Measurements from ENCODE around the gene NMNAT1. TPM values are rescaled to one million over a fixed set of nuclear protein-coding genes. Genes with fewer than 3 reads are reported as not detected.

NMNAT1 gene
- total RNA-seq, 1 donor = 10.5 TPM

DNA sequence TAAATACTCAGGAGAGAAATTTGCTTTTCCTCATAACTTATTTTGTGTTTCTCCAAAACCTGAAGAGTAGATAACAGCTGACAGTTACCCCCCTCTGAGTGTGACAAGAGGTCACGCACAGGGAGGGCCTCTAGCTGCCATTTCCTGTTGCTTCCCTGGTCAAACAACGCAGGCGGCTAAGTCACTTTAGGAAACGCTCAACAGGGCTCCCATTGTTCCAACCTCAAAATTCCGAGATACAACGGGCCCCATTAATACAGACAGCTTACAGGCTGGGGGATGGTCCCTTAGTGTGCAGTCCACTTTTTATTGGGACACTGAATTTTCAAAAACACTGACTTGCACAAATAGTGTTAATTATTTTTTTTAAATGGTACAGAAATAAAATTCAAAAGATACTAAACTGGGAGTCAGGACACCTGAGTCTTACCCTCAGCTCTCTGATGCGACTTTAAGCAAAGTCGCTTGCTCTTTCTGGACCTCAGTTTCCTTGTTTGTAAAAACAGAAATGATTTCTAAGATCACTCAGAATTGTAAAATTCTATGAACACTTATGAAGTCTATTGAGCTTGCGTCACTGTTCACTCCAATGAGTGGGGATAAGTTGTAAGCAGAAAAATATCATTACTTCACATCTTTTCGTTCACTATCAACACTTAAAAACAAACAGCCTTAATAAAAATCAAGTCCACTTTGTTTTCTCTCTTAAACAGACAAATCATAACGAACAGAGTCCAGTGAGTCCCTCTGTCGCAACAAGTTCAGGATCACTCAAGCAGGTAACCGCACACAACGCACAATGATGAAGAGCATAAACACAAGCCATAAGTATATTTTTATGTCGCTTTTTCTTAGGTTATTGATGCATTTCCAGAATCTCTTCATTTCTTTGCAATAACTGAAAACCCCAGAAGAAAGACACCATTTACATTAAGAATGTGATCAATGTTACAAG, 13.6 kb upstream of the NMNAT1 start:
- H2AFZ ChIP-seq (ENCODE audit: low read length) = no peak overlapping the region
- peaks cover 20% of the 10 kb centered on the region for H3K36me3 ChIP-seq (ENCODE audit: insufficient read depth, low read length)
- DNase-seq (ENCODE audit: insufficient read length, low spot score, missing footprints) = no peak
- no peaks in the 10 kb centered on the region for H3K9me3 ChIP-seq (ENCODE audit: low read depth, low read length)
- no peaks in the 10 kb centered on the region for H3K4me1 ChIP-seq (ENCODE audit: insufficient read depth, low read length)
- no peak overlapping the region for H3K4me2 ChIP-seq (ENCODE audit: insufficient read depth, low read length)
- H3K79me2 ChIP-seq (ENCODE audit: insufficient read depth, low read length) = no peaks in the 10 kb centered on the region
- TF ChIP-seq, protein P1, sequence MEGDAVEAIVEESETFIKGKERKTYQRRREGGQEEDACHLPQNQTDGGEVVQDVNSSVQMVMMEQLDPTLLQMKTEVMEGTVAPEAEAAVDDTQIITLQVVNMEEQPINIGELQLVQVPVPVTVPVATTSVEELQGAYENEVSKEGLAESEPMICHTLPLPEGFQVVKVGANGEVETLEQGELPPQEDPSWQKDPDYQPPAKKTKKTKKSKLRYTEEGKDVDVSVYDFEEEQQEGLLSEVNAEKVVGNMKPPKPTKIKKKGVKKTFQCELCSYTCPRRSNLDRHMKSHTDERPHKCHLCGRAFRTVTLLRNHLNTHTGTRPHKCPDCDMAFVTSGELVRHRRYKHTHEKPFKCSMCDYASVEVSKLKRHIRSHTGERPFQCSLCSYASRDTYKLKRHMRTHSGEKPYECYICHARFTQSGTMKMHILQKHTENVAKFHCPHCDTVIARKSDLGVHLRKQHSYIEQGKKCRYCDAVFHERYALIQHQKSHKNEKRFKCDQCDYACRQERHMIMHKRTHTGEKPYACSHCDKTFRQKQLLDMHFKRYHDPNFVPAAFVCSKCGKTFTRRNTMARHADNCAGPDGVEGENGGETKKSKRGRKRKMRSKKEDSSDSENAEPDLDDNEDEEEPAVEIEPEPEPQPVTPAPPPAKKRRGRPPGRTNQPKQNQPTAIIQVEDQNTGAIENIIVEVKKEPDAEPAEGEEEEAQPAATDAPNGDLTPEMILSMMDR (IDR thresholded peaks at IDR 0.05; ENCODE audit: extremely low read depth, low read depth, low read length) = no peak
- no peaks in the 10 kb centered on the region for H4K20me1 ChIP-seq (ENCODE audit: insufficient read depth, low read length)
- no peaks in the 10 kb centered on the region for H3K27me3 ChIP-seq (ENCODE audit: insufficient read depth, low read length)
- no peak overlapping the region for H3K27ac ChIP-seq (ENCODE audit: low read depth, low read length)
- H3K4me3 ChIP-seq (ENCODE audit: insufficient read depth, low read length) = no peak overlapping the region

DNA sequence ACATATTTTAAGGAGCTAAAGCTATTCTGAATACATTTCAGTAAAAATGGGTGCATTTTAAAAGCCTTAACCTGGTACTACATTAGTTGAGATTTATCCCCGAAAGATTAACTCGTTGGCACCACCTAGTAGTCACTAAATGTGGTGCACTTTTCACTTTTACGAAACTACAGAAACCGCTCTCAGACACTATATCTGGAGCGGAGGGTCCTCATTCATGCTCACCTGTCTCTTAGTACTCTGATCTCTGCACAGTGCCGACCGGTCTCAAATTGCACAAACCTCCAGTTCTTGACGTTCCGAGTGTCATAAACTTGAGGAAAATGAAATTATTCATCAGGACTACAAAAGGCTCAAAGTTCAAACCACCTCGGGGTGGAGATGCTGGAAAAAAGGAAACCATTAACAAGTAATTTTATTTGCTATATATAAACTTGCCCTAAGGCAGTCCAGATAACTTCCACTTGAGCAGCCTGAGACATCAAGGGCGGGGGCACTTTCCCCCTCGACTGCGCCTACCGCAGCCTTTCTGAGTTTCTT, 806 bp upstream of the NMNAT1 start:
- DNase-seq (ENCODE audit: insufficient read length, low spot score, missing footprints) = peak; percentile 86

DNA sequence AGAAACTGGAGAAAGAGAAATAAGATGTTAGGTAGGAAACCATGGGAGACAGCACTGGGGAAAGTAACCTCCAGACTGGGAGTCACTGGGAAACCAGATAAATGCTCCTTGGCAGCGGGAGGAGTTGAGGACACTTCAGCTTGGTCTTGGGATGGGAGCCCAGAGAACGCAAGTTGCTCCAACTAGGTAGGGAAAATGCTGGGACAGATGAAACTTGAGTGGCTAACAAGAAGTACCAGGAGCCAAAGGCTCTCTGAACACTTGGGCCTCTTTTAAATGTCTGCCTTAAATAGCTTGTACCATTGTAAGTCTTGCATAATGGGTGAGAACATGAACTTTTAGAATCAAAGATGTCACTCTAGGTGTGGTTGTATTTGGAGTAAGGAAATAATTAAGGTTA, 3.0 kb downstream of the NMNAT1 start:
- Histone ChIP-seq H2AFZ (ENCODE audit: low read length) (no peak overlapping the region), H3K27ac (ENCODE audit: low read depth, low read length) (no peak overlapping the region), H4K20me1 (ENCODE audit: insufficient read depth, low read length) (no peaks in the 10 kb centered on the region), H3K36me3 (ENCODE audit: insufficient read depth, low read length) (peaks cover 13% of the 10 kb centered on the region), H3K79me2 (ENCODE audit: insufficient read depth, low read length) (peaks cover 14% of the 10 kb centered on the region), H3K4me2 (ENCODE audit: insufficient read depth, low read length) (no peak overlapping the region), H3K9me3 (ENCODE audit: low read depth, low read length) (no peaks in the 10 kb centered on the region), H3K27me3 (ENCODE audit: insufficient read depth, low read length) (no peaks in the 10 kb centered on the region), H3K4me1 (ENCODE audit: insufficient read depth, low read length) (peaks cover 2% of the 10 kb centered on the region), H3K4me3 (ENCODE audit: insufficient read depth, low read length) (no peak overlapping the region)
- TF ChIP-seq, protein P1 (IDR thresholded peaks at IDR 0.05; ENCODE audit: extremely low read depth, low read depth, low read length) = no peak
- no peak for DNase-seq (ENCODE audit: insufficient read length, low spot score, missing footprints)

More for the DNA sequence above, 806 bp upstream of the NMNAT1 start:
- H3K4me3 ChIP-seq (ENCODE audit: insufficient read depth, low read length) = peak overlapping the region; percentile 93
- H3K79me2 ChIP-seq (ENCODE audit: insufficient read depth, low read length) = peaks cover 14% of the 10 kb centered on the region
- no peaks in the 10 kb centered on the region for H3K4me1 ChIP-seq (ENCODE audit: insufficient read depth, low read length)
- H3K27ac ChIP-seq (ENCODE audit: low read depth, low read length) = peak overlapping the region; percentile 87
- H4K20me1 ChIP-seq (ENCODE audit: insufficient read depth, low read length) = no peaks in the 10 kb centered on the region
- peak overlapping the region; percentile 99 for H2AFZ ChIP-seq (ENCODE audit: low read length)
- H3K36me3 ChIP-seq (ENCODE audit: insufficient read depth, low read length) = peaks cover 4% of the 10 kb centered on the region
- H3K27me3 ChIP-seq (ENCODE audit: insufficient read depth, low read length) = no peaks in the 10 kb centered on the region
- H3K4me2 ChIP-seq (ENCODE audit: insufficient read depth, low read length) = peak overlapping the region; percentile 98
- H3K9me3 ChIP-seq (ENCODE audit: low read depth, low read length) = no peaks in the 10 kb centered on the region
- TF ChIP-seq, protein P1 (IDR thresholded peaks at IDR 0.05; ENCODE audit: extremely low read depth, low read depth, low read length) = peak; percentile 73

DNA sequence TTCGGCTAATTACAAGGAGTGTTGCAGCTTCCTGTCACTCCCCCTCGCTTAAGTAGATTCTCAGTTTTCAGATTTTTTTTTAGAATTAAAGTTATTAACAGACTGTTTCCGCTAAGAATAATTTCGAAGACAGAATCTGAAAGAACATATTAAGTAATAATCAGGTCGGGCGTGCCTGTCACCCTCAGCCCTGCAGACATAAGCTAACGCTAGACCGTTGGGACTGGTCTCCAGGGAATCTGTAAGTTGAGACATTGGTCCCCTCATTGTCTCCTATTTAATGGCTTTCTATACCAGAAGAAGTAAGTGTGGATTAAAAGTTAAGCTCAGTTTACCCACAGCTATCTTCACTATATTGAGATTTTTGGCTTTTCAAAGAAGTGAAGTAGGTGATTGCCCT, 14.5 kb downstream of the NMNAT1 start:
- TF ChIP-seq, protein P1 (IDR thresholded peaks at IDR 0.05; ENCODE audit: extremely low read depth, low read depth, low read length) = no peak
- Histone ChIP-seq H3K27me3 (ENCODE audit: insufficient read depth, low read length) (no peaks in the 10 kb centered on the region), H3K4me3 (ENCODE audit: insufficient read depth, low read length) (no peak overlapping the region), H3K4me1 (ENCODE audit: insufficient read depth, low read length) (no peaks in the 10 kb centered on the region), H4K20me1 (ENCODE audit: insufficient read depth, low read length) (no peaks in the 10 kb centered on the region), H3K9me3 (ENCODE audit: low read depth, low read length) (no peaks in the 10 kb centered on the region), H3K4me2 (ENCODE audit: insufficient read depth, low read length) (no peak overlapping the region), H2AFZ (ENCODE audit: low read length) (no peak overlapping the region), H3K27ac (ENCODE audit: low read depth, low read length) (no peak overlapping the region), H3K36me3 (ENCODE audit: insufficient read depth, low read length) (no peaks in the 10 kb centered on the region), H3K79me2 (ENCODE audit: insufficient read depth, low read length) (peaks cover 1% of the 10 kb centered on the region)
- DNase-seq (ENCODE audit: insufficient read length, low spot score, missing footprints) = no peak
